Measurements from ENCODE around the gene MYO10. TPM values are rescaled to one million over a fixed set of nuclear protein-coding genes. Genes with fewer than 3 reads are reported as not detected.
A peak's percentile ranks its signal among the peaks of the same experiment; 100 is the strongest.

MYO10 gene
- total RNA-seq, 1 donor from 2014 or later, result 67.0 TPM

DNA sequence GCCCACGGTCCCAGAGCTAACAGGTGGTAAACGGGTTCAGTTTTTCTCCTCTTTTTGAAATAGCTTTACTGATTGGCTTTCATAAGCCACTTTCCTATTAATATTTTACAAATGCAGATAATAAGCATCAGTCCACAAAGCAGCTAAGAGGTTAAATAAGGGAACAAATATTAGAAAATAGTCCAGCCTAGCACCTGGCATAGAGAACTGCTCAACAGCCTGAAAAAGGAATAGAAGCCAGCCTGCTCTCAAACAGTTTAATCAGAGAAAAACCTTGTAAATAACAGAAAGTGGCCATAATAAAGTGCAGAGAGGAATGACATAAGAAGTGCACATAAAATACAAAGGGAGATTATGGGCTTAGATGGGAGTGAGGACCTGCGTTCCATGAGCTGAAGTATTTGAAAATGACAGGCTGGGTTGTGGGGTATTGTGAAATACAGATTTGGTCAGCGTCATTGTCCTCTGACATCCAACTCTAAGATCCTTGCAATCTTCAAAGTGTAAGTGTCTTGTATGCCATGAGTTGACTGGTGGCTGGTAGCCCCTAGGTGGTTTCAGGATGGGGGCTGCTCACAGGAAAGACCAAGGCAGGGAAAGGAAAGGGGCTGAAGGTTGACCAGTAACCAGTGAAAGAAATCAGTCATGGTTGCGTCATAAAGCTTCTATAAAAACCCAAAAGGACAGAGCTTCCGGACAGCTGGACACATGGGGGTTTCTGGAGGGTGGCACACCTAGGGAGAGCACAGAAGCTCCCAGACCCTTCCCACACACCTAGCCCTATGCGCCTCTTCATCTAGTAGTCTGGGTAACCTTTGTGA, 32.4 kb downstream of the MYO10 start:
- H3K27me3 ChIP-seq, result no peaks in the 10 kb centered on the region
- H3K4me3 ChIP-seq, result no peak overlapping the region
- intact Hi-C loops (cut with DNase I), result no loop called here
- H3K36me3 ChIP-seq, result no peaks in the 10 kb centered on the region
- H3K27ac ChIP-seq, result no peak overlapping the region
- ATAC-seq, result peak; percentile 17
- peaks cover 27% of the 10 kb centered on the region for H3K4me1 ChIP-seq
- TF ChIP-seq, protein P1, sequence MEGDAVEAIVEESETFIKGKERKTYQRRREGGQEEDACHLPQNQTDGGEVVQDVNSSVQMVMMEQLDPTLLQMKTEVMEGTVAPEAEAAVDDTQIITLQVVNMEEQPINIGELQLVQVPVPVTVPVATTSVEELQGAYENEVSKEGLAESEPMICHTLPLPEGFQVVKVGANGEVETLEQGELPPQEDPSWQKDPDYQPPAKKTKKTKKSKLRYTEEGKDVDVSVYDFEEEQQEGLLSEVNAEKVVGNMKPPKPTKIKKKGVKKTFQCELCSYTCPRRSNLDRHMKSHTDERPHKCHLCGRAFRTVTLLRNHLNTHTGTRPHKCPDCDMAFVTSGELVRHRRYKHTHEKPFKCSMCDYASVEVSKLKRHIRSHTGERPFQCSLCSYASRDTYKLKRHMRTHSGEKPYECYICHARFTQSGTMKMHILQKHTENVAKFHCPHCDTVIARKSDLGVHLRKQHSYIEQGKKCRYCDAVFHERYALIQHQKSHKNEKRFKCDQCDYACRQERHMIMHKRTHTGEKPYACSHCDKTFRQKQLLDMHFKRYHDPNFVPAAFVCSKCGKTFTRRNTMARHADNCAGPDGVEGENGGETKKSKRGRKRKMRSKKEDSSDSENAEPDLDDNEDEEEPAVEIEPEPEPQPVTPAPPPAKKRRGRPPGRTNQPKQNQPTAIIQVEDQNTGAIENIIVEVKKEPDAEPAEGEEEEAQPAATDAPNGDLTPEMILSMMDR (IDR thresholded peaks at IDR 0.05), result no peak
- no peak for DNase-seq
- no peaks in the 10 kb centered on the region for H3K9me3 ChIP-seq

DNA sequence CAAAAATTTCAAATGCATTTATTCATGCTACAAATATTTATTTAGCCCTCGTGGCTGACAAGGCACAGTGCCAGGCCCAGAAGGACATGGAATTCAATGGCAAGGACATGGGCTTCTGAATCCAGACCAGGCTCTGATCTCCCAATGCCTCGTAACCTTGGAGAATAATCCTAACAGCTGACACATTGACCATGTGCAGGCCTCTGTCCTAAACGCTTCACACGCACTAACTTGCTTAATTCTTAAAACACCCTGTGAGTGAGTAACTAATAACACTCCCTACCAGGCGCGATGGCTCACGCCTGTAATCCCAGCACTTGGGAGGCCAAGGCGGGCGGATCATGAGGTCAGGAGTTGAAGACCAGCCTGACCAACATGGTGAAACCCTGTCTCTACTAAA, 33.2 kb downstream of the MYO10 start:
- peaks cover 29% of the 10 kb centered on the region for H3K4me1 ChIP-seq
- no peak for DNase-seq

DNA sequence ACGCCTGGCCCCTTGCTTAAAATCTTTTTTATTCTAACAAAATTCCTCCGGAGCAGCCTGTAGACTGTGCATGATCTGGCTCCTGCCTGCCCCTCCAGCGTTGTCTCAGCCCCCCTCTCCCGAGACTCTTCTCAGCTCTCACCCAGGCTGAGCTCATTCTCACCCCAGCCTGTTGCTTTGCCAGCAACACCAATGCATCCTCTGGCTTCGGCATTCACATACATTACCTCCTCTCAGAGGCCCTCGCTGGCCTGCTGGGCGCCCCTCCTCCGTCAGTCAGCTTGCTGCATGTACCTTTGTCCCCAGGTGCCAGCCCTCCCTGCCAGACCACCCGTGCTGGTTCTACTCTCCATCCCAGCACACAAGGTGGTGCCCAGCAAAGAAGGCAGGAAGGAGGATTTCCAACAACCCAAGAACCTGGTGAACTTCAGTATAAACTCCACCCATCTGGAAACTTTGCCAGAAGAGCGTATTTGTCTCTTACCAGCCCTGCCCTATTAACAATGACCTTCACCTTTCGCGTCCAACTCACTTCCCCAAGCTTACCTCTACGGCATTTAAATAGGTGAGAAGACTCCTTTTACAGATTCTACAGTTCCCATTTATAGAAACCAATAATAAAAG, 35.0 kb downstream of the MYO10 start:
- intact Hi-C loops (cut with DNase I), result no loop called here

More for the DNA sequence above, 33.2 kb downstream of the MYO10 start:
- TF ChIP-seq, protein P1 (IDR thresholded peaks at IDR 0.05), result no peak
- no peaks in the 10 kb centered on the region for H3K27me3 ChIP-seq
- H3K36me3 ChIP-seq, result no peaks in the 10 kb centered on the region
- intact Hi-C loops (cut with DNase I), result no loop called here
- ATAC-seq, result no peak
- no peak overlapping the region for H3K27ac ChIP-seq
- no peak overlapping the region for H3K4me3 ChIP-seq
- no peaks in the 10 kb centered on the region for H3K9me3 ChIP-seq

DNA sequence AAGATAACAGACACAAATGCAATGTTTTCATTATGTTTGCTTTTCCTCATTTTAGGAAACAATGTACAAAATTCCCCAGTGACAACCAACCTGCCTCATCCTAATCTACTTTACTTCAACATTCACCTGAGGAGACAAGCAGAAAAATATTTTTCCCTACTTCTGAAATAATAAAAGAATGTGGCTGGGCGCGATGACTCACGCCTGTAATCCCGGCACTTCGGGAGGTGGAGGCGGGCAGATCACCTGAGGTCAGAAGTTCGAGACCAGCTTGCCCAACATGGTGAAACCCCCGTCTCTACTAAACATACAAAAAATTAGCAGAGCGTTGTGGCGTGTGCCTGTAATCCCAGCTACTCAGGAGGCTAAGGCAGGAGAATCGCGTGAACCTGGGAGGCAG, 36.9 kb downstream of the MYO10 start:
- intact Hi-C loops (cut with DNase I), result no loop called here

More for the DNA sequence above, 35.0 kb downstream of the MYO10 start:
- H3K27me3 ChIP-seq, result no peaks in the 10 kb centered on the region
- TF ChIP-seq, protein P1 (IDR thresholded peaks at IDR 0.05), result no peak
- ATAC-seq (no peak), DNase-seq (no peak)
- no peaks in the 10 kb centered on the region for H3K9me3 ChIP-seq
- H3K4me1 ChIP-seq, result peaks cover 38% of the 10 kb centered on the region
- no peaks in the 10 kb centered on the region for H3K36me3 ChIP-seq
- H3K4me3 ChIP-seq, result no peak overlapping the region
- H3K27ac ChIP-seq, result no peak overlapping the region

DNA sequence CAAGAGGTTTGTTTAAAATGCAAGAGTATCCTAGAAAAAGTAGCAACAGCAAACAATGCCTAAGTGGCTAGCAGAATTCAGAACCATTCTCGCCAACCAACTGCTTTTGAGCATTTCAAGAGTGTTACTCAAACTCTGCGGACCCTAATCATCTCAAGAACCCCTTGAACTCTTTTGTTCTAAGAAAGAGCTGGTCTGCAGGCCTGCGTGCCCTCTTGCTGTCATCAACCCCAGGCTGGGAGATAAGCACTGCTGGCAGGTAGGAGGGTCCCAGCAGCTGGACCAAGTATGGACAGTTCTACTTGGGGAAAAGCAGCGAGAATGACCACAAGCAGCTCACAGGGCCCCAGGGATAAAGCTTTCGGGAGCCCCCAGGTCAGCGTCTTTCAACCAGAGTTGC, 38.3 kb downstream of the MYO10 start:
- ATAC-seq, result no peak
- H3K27me3 ChIP-seq, result no peaks in the 10 kb centered on the region
- peaks cover 32% of the 10 kb centered on the region for H3K4me1 ChIP-seq
- intact Hi-C loops (cut with DNase I), result no loop called here
- TF ChIP-seq, protein P1 (IDR thresholded peaks at IDR 0.05), result no peak
- H3K36me3 ChIP-seq, result no peaks in the 10 kb centered on the region
- H3K27ac ChIP-seq, result no peak overlapping the region
- H3K4me3 ChIP-seq, result no peak overlapping the region
- no peak for DNase-seq
- H3K9me3 ChIP-seq, result no peaks in the 10 kb centered on the region

More for the DNA sequence above, 36.9 kb downstream of the MYO10 start:
- Histone ChIP-seq H3K4me3 (no peak overlapping the region), H3K9me3 (no peaks in the 10 kb centered on the region), H3K4me1 (peaks cover 44% of the 10 kb centered on the region), H3K27ac (no peak overlapping the region), H3K36me3 (no peaks in the 10 kb centered on the region), H3K27me3 (no peaks in the 10 kb centered on the region)
- DNase-seq (no peak), ATAC-seq (no peak)
- TF ChIP-seq, protein P1 (IDR thresholded peaks at IDR 0.05), result no peak
